Measurements from ENCODE around the gene SMOC2. TPM values are rescaled to one million over a fixed set of nuclear protein-coding genes. Genes with fewer than 3 reads are reported as not detected.

Gene SMOC2
- total RNA-seq, 1 donor from 2014 or later: not detected

GRCh38 chr6:168433898-168434297, 7.1 kb upstream of the SMOC2 start:
- TF ChIP-seq CTCF (IDR thresholded peaks at IDR 0.05; ENCODE audit: insufficient read depth, low read length, poor library complexity, severe bottlenecking): no peak
- H3K36me3 ChIP-seq (ENCODE audit: control insufficient read depth, insufficient read depth, low read length): no peaks in the 10 kb centered on the region
- peaks cover 5% of the 10 kb centered on the region for H3K27me3 ChIP-seq (ENCODE audit: control insufficient read depth, insufficient read depth, low read length)
- H3K4me3 ChIP-seq (ENCODE audit: low read depth, low read length): no peak overlapping the region
- no peak for DNase-seq (ENCODE audit: low read depth)

- no peak for DNase-seq (ENCODE audit: low read depth)
- H3K27me3 ChIP-seq (ENCODE audit: control insufficient read depth, insufficient read depth, low read length): peaks cover 7% of the 10 kb centered on the region
- no peak for TF ChIP-seq CTCF (IDR thresholded peaks at IDR 0.05; ENCODE audit: insufficient read depth, low read length, poor library complexity, severe bottlenecking)
These were observed 6.5 kb upstream of the SMOC2 start for GRCh38 chr6:168434505-168434904.

GRCh38 chr6:168437751-168438150, 3.2 kb upstream of the SMOC2 start:
- Histone ChIP-seq H3K36me3 (ENCODE audit: control insufficient read depth, insufficient read depth, low read length) (no peaks in the 10 kb centered on the region), H3K4me3 (ENCODE audit: low read depth, low read length) (no peak overlapping the region), H3K27me3 (ENCODE audit: control insufficient read depth, insufficient read depth, low read length) (peaks cover 36% of the 10 kb centered on the region)
- no peak for DNase-seq (ENCODE audit: low read depth)
- TF ChIP-seq CTCF (IDR thresholded peaks at IDR 0.05; ENCODE audit: insufficient read depth, low read length, poor library complexity, severe bottlenecking): no peak

More at GRCh38 chr6:168434505-168434904, 6.5 kb upstream of the SMOC2 start:
- Histone ChIP-seq H3K4me3 (ENCODE audit: low read depth, low read length) (no peak overlapping the region), H3K36me3 (ENCODE audit: control insufficient read depth, insufficient read depth, low read length) (no peaks in the 10 kb centered on the region)

GRCh38 chr6:168438783-168439520, 2.0 kb upstream of the SMOC2 start:
- no peak overlapping the region for H3K4me3 ChIP-seq (ENCODE audit: low read depth, low read length)

GRCh38 chr6:168439794-168440450, 1.1 kb upstream of the SMOC2 start:
- no peaks in the 10 kb centered on the region for H3K36me3 ChIP-seq (ENCODE audit: control insufficient read depth, insufficient read depth, low read length)
- TF ChIP-seq CTCF (IDR thresholded peaks at IDR 0.05; ENCODE audit: insufficient read depth, low read length, poor library complexity, severe bottlenecking): no peak
- peaks cover 40% of the 10 kb centered on the region for H3K27me3 ChIP-seq (ENCODE audit: control insufficient read depth, insufficient read depth, low read length)
- DNase-seq (ENCODE audit: low read depth): no peak
- no peak overlapping the region for H3K4me3 ChIP-seq (ENCODE audit: low read depth, low read length)

More at GRCh38 chr6:168438783-168439520, 2.0 kb upstream of the SMOC2 start:
- DNase-seq (ENCODE audit: low read depth): no peak
- Histone ChIP-seq H3K27me3 (ENCODE audit: control insufficient read depth, insufficient read depth, low read length) (peaks cover 39% of the 10 kb centered on the region), H3K36me3 (ENCODE audit: control insufficient read depth, insufficient read depth, low read length) (no peaks in the 10 kb centered on the region)
- no peak for TF ChIP-seq CTCF (IDR thresholded peaks at IDR 0.05; ENCODE audit: insufficient read depth, low read length, poor library complexity, severe bottlenecking)

All from kidney epithelial cell (primary cell).